ENCODE results near the gene ZNF558. TPM values are rescaled to one million over a fixed set of nuclear protein-coding genes. Genes with fewer than 3 reads are reported as not detected.
"Not testable (repeated sequence)": the region's sequence is repeated elsewhere in the genome, so short reads cannot be mapped to it uniquely, and the experiment has no call there.

Gene ZNF558
- total RNA-seq, 1 experiment from 2014 or later: 12.3 TPM

- H3K27ac Mint-ChIP-seq (ENCODE audit: unreplicated experiment): no peak overlapping the region
- TF ChIP-seq, protein P1, sequence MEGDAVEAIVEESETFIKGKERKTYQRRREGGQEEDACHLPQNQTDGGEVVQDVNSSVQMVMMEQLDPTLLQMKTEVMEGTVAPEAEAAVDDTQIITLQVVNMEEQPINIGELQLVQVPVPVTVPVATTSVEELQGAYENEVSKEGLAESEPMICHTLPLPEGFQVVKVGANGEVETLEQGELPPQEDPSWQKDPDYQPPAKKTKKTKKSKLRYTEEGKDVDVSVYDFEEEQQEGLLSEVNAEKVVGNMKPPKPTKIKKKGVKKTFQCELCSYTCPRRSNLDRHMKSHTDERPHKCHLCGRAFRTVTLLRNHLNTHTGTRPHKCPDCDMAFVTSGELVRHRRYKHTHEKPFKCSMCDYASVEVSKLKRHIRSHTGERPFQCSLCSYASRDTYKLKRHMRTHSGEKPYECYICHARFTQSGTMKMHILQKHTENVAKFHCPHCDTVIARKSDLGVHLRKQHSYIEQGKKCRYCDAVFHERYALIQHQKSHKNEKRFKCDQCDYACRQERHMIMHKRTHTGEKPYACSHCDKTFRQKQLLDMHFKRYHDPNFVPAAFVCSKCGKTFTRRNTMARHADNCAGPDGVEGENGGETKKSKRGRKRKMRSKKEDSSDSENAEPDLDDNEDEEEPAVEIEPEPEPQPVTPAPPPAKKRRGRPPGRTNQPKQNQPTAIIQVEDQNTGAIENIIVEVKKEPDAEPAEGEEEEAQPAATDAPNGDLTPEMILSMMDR (IDR thresholded peaks at IDR 0.05; ENCODE audit: unreplicated experiment): no peak
- DNase-seq: no peak
- no peaks in the 10 kb centered on the region for H3K4me1 Mint-ChIP-seq (ENCODE audit: low read depth, unreplicated experiment)
- H3K4me3 Mint-ChIP-seq (ENCODE audit: low read depth, unreplicated experiment): no peak overlapping the region
- peaks cover 10% of the 10 kb centered on the region for H3K9me3 Mint-ChIP-seq (ENCODE audit: low read depth, unreplicated experiment)
- CTCF ChIA-PET: no interaction called here
- peaks cover 10% of the 10 kb centered on the region for H3K36me3 Mint-ChIP-seq (ENCODE audit: insufficient read depth, unreplicated experiment)
- no peaks in the 10 kb centered on the region for H3K27me3 Mint-ChIP-seq (ENCODE audit: unreplicated experiment)
- BruUV-seq (replicated peaks): no TSS peak
- intact Hi-C loops (cut with micrococcal nuclease; ENCODE audit: unreplicated experiment): no loop called here
These were observed 17.9 kb downstream of the ZNF558 start for GRCh38 chr19:8814176-8814575.

- no peak overlapping the region for H3K4me3 Mint-ChIP-seq (ENCODE audit: low read depth, unreplicated experiment)
- TF ChIP-seq, protein P1 (IDR thresholded peaks at IDR 0.05; ENCODE audit: unreplicated experiment): no peak
- DNase-seq: no peak
- H3K27ac Mint-ChIP-seq (ENCODE audit: unreplicated experiment): no peak overlapping the region
- H3K4me1 Mint-ChIP-seq (ENCODE audit: low read depth, unreplicated experiment): no peaks in the 10 kb centered on the region
- CTCF ChIA-PET: no interaction called here
- intact Hi-C loops (cut with micrococcal nuclease; ENCODE audit: unreplicated experiment): no loop called here
- H3K36me3 Mint-ChIP-seq (ENCODE audit: insufficient read depth, unreplicated experiment): peaks cover 5% of the 10 kb centered on the region
- no peaks in the 10 kb centered on the region for H3K27me3 Mint-ChIP-seq (ENCODE audit: unreplicated experiment)
- BruUV-seq (replicated peaks): no TSS peak
- H3K9me3 Mint-ChIP-seq (ENCODE audit: low read depth, unreplicated experiment): peaks cover 17% of the 10 kb centered on the region
These were observed 20.6 kb downstream of the ZNF558 start for GRCh38 chr19:8811315-8812172.

GRCh38 chr19:8806661-8807060 lies 25.4 kb downstream of the ZNF558 start:
- Mint-ChIP-seq H3K36me3 (ENCODE audit: insufficient read depth, unreplicated experiment) (no peaks in the 10 kb centered on the region), H3K9me3 (ENCODE audit: low read depth, unreplicated experiment) (peaks cover 13% of the 10 kb centered on the region), H3K27ac (ENCODE audit: unreplicated experiment) (no peak overlapping the region), H3K4me3 (ENCODE audit: low read depth, unreplicated experiment) (no peak overlapping the region), H3K27me3 (ENCODE audit: unreplicated experiment) (no peaks in the 10 kb centered on the region), H3K4me1 (ENCODE audit: low read depth, unreplicated experiment) (no peaks in the 10 kb centered on the region)
- TF ChIP-seq, protein P1 (IDR thresholded peaks at IDR 0.05; ENCODE audit: unreplicated experiment): no peak
- intact Hi-C loops (cut with micrococcal nuclease; ENCODE audit: unreplicated experiment): no loop called here
- DNase-seq: no peak
- BruUV-seq (replicated peaks): no TSS peak
- CTCF ChIA-PET: no interaction called here

GRCh38 chr19:8794823-8795222 lies 37.3 kb downstream of the ZNF558 start:
- intact Hi-C loops (cut with micrococcal nuclease; ENCODE audit: unreplicated experiment): no loop called here
- TF ChIP-seq, protein P1 (IDR thresholded peaks at IDR 0.05; ENCODE audit: unreplicated experiment): no peak
- Mint-ChIP-seq H3K4me1 (ENCODE audit: low read depth, unreplicated experiment) (no peaks in the 10 kb centered on the region), H3K4me3 (ENCODE audit: low read depth, unreplicated experiment) (no peak overlapping the region), H3K27me3 (ENCODE audit: unreplicated experiment) (no peaks in the 10 kb centered on the region), H3K27ac (ENCODE audit: unreplicated experiment) (no peak overlapping the region), H3K9me3 (ENCODE audit: low read depth, unreplicated experiment) (peaks cover 3% of the 10 kb centered on the region), H3K36me3 (ENCODE audit: insufficient read depth, unreplicated experiment) (no peaks in the 10 kb centered on the region)
- no TSS peak for BruUV-seq (replicated peaks)
- CTCF ChIA-PET: no interaction called here
- no peak for DNase-seq

DNA sequence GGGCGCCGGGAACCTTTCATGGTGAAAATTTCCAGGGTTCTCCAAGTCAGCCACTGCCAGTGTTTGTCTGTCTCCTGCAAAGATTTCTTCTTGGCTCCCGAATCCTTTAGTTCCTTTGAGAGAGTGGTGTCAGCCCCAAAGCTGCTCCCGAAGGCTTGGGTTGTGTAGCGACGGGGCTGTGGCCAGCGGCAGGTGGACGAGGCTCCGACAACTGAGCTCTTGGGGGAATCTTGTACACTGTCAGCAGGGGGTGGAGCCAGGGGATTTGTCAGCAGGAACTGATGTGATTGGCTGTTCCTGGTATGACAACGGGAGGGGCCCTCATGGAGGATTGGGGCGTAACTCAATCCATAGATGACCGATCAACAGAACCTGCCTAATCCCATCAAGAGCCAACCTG lies 58.5 kb downstream of the ZNF558 start:
- H3K27ac Mint-ChIP-seq (ENCODE audit: unreplicated experiment); DNase-seq; H3K4me3 Mint-ChIP-seq (ENCODE audit: low read depth, unreplicated experiment); H3K9me3 Mint-ChIP-seq (ENCODE audit: low read depth, unreplicated experiment); H3K27me3 Mint-ChIP-seq (ENCODE audit: unreplicated experiment); CTCF ChIA-PET; H3K4me1 Mint-ChIP-seq (ENCODE audit: low read depth, unreplicated experiment); intact Hi-C loops (cut with micrococcal nuclease; ENCODE audit: unreplicated experiment); H3K36me3 Mint-ChIP-seq (ENCODE audit: insufficient read depth, unreplicated experiment); BruUV-seq (replicated peaks): not testable (repeated sequence)

DNA sequence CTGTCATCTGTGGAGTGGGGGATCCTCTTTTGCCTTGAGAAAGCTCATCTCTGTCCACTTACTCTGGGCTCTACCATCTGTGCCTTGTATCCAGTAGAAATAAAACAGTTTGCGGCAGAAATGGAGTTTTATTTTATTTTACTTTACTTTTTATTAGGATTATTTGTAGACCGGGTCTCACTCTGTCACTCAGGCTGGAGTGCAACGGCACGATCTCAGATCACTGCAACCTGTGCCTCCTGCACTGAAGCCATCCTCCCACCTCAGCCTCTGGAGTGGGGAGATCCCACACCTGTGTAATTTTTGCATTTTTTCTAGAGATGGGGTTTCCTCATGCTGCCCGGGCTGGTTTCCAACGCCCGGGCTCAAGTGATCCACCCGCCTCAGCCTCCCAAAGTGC lies 62.8 kb downstream of the ZNF558 start:
- H3K27ac Mint-ChIP-seq (ENCODE audit: unreplicated experiment); H3K9me3 Mint-ChIP-seq (ENCODE audit: low read depth, unreplicated experiment); CTCF ChIA-PET; intact Hi-C loops (cut with micrococcal nuclease; ENCODE audit: unreplicated experiment); H3K4me3 Mint-ChIP-seq (ENCODE audit: low read depth, unreplicated experiment); BruUV-seq (replicated peaks); H3K4me1 Mint-ChIP-seq (ENCODE audit: low read depth, unreplicated experiment); H3K27me3 Mint-ChIP-seq (ENCODE audit: unreplicated experiment); H3K36me3 Mint-ChIP-seq (ENCODE audit: insufficient read depth, unreplicated experiment); DNase-seq: not testable (repeated sequence)

DNA sequence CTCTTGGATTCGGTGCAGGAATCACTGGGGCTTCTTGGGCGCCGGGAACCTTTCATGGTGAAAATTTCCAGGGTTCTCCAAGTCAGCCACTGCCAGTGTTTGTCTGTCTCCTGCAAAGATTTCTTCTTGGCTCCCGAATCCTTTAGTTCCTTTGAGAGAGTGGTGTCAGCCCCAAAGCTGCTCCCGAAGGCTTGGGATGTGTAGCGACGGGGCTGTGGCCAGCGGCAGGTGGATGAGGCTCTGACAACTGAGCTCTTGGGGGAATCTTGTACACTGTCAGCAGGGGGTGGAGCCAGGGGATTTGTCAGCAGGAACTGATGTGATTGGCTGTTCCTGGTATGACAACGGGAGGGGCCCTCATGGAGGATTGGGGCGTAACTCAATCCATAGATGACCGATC lies 64.8 kb downstream of the ZNF558 start:
- BruUV-seq (replicated peaks); H3K27ac Mint-ChIP-seq (ENCODE audit: unreplicated experiment); H3K4me1 Mint-ChIP-seq (ENCODE audit: low read depth, unreplicated experiment); CTCF ChIA-PET; DNase-seq; H3K27me3 Mint-ChIP-seq (ENCODE audit: unreplicated experiment); H3K9me3 Mint-ChIP-seq (ENCODE audit: low read depth, unreplicated experiment); intact Hi-C loops (cut with micrococcal nuclease; ENCODE audit: unreplicated experiment); H3K36me3 Mint-ChIP-seq (ENCODE audit: insufficient read depth, unreplicated experiment); H3K4me3 Mint-ChIP-seq (ENCODE audit: low read depth, unreplicated experiment): not testable (repeated sequence)

Data from Calu3 (cell line).